IPS-11a (cell line): ENCODE results near the gene BMP8A.
A peak's percentile ranks its signal among the peaks of the same experiment; 100 is the strongest.

Source experiments
- H3K4me3 ChIP-seq: one replicate; pipeline ENCODE4 v1.5.1; 2013; ENCODE audit warnings: low read depth, low read length, control low read depth

Gene BMP8A

DNA sequence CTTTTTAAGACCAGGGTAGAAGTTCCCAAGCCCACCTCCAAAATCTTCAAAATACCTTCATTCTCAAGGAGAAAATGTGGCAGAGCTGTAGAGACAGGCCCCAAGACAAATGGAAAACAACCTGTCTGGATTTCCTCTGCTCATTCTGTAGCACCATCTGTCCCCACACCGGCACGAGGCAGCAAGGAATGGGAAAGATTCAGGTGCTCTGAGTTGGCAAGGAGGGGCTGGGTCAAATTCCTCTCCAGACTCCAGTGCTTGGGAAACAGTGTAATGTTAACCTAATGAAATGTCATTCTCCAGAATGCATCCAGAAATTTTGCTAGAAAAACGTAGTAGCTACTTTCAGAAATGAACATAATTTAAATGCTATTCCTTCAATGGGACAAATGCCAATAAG is 75.9 kb downstream of the BMP8A start:
- no peak overlapping the region for H3K4me3 ChIP-seq

DNA sequence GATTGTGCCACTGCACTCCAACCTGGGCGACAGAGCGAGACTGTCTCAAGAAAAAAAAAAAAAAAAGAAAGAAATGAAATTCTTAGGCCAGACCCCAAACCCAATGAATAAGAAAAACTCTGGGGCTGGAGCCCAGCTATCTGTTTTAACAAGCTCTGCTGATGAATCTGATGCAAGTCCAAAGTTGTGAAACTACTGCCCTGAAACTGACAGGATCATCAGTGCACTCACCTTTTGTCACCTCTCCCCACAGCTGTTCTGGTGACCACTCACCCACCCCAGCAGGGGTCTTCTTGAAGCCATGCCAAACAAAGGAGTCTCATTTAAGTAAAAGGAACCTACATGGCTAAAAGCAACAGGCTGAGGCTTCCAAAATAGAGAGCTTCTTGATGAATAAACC is 76.8 kb downstream of the BMP8A start:
- H3K4me3 ChIP-seq: no peak overlapping the region

- H3K4me3 ChIP-seq: no peak overlapping the region
These were observed 77.6 kb downstream of the BMP8A start for GRCh38 chr1:39569034-39569433.

GRCh38 chr1:39570477-39571177 is 79.2 kb downstream of the BMP8A start:
- no peak overlapping the region for H3K4me3 ChIP-seq

GRCh38 chr1:39571178-39571483 is 79.7 kb downstream of the BMP8A start:
- no peak overlapping the region for H3K4me3 ChIP-seq

DNA sequence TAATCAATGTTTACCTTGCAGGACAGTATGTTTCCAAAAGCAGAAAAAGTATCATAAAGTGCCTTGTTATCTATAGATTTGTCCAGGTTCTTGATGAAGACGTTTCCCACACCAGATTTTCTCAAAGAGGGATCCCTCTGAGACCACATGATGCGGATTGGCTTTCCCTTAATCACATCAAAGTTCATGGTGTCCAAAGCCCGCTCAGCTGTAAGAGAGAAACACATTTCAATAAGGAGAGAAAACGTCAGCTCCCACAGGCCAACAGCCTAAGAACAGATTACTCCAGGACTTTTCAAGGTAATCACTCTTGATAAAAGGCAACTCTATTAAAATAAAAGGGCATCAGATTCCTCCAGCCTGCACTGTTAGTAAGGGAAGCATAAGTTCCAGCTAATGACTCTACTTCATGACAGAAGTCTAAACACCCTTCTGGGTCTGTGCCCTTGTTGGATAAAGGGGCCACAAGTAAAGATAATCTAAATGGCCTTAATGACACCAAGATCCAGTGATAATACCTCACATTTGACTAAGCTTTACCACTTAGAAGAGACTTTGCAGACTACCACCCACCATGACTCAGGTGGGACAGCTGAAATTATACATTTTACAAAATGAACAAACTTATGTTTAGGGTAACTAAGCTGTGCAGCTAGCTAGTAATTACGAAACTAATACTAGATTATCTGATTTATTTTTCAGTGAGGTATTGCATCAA is 81.1 kb downstream of the BMP8A start:
- no peak overlapping the region for H3K4me3 ChIP-seq

DNA sequence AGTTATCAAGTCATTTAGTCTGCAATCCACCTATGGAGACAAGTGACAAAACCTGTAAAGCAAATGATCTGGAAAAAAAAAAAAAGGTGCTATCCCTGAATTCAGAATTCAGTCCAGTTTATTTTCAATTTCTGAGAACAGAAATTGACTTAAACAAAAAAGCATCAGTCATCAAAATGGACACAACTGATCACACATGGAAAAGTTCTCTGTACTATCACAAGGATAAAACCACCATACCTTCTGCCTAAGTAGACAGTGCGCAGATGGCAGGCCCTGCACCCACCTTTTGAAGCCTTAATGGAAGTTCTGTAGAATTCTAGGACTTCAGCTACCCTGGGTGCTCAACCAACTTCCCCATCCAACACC is 81.6 kb downstream of the BMP8A start:
- H3K4me3 ChIP-seq: peak overlapping the region; percentile 0

- peak overlapping the region; percentile 78 for H3K4me3 ChIP-seq
These were observed 82.5 kb downstream of the BMP8A start for GRCh38 chr1:39573736-39574624.

DNA sequence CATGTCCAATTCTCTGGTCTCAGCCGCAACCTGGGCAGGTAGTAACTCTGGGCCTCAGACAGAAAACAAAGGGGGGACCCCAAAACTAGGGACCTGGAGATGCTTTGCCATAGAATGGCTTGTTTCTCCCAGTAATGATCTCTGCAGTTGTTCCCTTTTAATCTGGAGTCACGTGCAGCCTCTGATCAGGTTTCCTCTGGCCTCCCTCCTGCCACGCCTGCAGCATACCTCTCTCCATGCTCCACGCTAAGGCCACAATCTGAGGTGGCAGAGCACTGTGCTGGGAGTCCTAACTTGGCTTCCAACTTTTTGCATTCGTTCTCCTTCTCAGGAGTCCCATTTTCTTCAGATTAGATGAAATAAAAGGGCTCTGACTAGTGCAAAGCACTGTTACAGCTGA is 83.2 kb downstream of the BMP8A start:
- peak overlapping the region; percentile 78 for H3K4me3 ChIP-seq
